Measurements from ENCODE around the gene AGMO. TPM values are rescaled to one million over a fixed set of nuclear protein-coding genes. Genes with fewer than 3 reads are reported as not detected.

Gene AGMO
- total and polyA plus RNA-seq, 2 experiments from 2014 or later, result 6.5 to 7.3 TPM

DNA sequence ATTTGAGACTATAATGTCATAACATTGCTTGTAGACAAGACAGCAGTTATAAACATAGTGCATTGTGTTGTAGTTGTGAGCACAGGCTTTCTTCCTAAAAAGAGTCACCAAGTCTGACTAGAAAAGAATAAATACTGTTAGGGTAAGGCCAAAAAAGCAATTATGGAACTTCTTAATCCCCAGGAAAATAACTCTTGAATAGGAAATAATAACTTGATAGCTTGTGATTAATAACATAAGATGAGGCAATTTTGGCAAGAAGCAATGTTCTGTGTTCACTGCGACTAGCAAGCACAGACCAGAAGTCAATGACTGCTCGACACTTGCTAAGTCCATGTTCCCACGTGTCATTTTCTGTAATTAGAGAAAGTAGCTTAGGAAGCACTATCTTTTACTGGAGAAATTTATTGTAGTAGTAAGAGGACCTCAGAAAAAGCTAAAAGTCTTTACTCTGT is 97.1 kb downstream of the AGMO start:
- no peaks in the 10 kb centered on the region for H4K20me1 ChIP-seq (ENCODE audit: insufficient read depth, poor library complexity, severe bottlenecking)
- H3K4me2 ChIP-seq, result no peak overlapping the region
- H3K27me3 ChIP-seq, result no peaks in the 10 kb centered on the region
- H3K9me3 ChIP-seq (ENCODE audit: low read depth), result no peaks in the 10 kb centered on the region
- H3K4me3 ChIP-seq, result no peak overlapping the region
- TF ChIP-seq EZH2phosphoT487 (IDR thresholded peaks at IDR 0.05; ENCODE audit: low read depth, severe bottlenecking, unreplicated experiment) (no peak), EZH2 (IDR thresholded peaks at IDR 0.05; ENCODE audit: borderline replicate concordance) (no peak), CTCF (IDR thresholded peaks at IDR 0.05; ENCODE audit: poor library complexity) (no peak)
- H2AFZ ChIP-seq, result no peak overlapping the region
- H3K4me1 ChIP-seq (ENCODE audit: insufficient read depth), result no peaks in the 10 kb centered on the region
- WGBS (ENCODE audit: low lambda C conversion rate, missing lambda C conversion rate), result 85% methylated on average over 3 of the region's 3 CpGs
- H3K9me2 ChIP-seq (replicated peaks; ENCODE audit: insufficient read depth), result no peaks in the 10 kb centered on the region
- no peak for DNase-seq (ENCODE audit: low spot score)
- no peaks in the 10 kb centered on the region for H3K79me2 ChIP-seq
- no peaks in the 10 kb centered on the region for H3K36me3 ChIP-seq (replicated peaks; ENCODE audit: insufficient read depth, low read depth)
- no peak overlapping the region for H3K27ac ChIP-seq

GRCh38 chr7:15463801-15464666 is 97.8 kb downstream of the AGMO start:
- Histone ChIP-seq H3K4me2 (no peak overlapping the region), H4K20me1 (ENCODE audit: insufficient read depth, poor library complexity, severe bottlenecking) (no peaks in the 10 kb centered on the region), H3K4me3 (no peak overlapping the region), H3K27ac (no peak overlapping the region), H3K4me1 (ENCODE audit: insufficient read depth) (no peaks in the 10 kb centered on the region), H2AFZ (no peak overlapping the region), H3K27me3 (no peaks in the 10 kb centered on the region), H3K9me2 (replicated peaks; ENCODE audit: insufficient read depth) (no peaks in the 10 kb centered on the region), H3K9me3 (ENCODE audit: low read depth) (no peaks in the 10 kb centered on the region), H3K79me2 (no peaks in the 10 kb centered on the region), H3K36me3 (replicated peaks; ENCODE audit: insufficient read depth, low read depth) (no peaks in the 10 kb centered on the region)
- DNase-seq (ENCODE audit: low spot score), result no peak
- 92% methylated on average over 6 of the region's 6 CpGs for WGBS (ENCODE audit: low lambda C conversion rate, missing lambda C conversion rate)
- no peak for TF ChIP-seq EZH2phosphoT487 (IDR thresholded peaks at IDR 0.05; ENCODE audit: low read depth, severe bottlenecking, unreplicated experiment)
- TF ChIP-seq EZH2 (IDR thresholded peaks at IDR 0.05; ENCODE audit: borderline replicate concordance), result no peak
- no peak for TF ChIP-seq CTCF (IDR thresholded peaks at IDR 0.05; ENCODE audit: poor library complexity)

DNA sequence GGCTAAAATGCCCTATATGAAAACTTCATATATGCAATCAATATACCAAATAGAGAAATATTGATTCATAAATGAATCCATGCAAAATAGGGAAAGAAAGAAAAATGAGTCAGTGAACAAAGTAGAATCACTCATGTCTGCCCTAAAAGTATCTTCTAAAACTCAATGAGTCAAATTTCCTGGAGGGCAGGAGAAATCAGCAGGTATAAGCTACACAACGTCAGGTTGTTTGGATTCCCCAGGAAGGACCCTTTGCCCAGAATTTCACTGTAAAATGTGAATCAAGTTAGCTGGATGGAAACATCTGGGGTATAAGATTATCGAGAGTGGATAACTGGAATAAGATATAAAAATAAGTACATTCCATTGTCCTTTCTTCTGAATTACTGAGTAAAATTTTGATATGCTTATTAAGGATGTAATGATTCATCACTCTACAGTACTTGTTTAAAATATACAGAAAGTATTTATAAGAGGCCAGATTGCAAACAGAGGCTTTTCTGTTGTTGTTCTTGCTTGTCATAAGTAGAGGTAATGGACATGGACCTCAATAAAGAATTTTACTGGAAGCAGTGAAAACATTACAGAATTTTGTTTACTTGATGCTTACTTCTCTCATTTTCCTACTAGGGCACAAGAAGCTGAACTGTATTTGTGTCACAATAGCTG is 99.0 kb downstream of the AGMO start:
- Histone ChIP-seq H3K4me3 (no peak overlapping the region), H3K9me2 (replicated peaks; ENCODE audit: insufficient read depth) (no peaks in the 10 kb centered on the region), H3K4me1 (ENCODE audit: insufficient read depth) (no peaks in the 10 kb centered on the region), H3K36me3 (replicated peaks; ENCODE audit: insufficient read depth, low read depth) (no peaks in the 10 kb centered on the region), H3K4me2 (no peak overlapping the region), H2AFZ (no peak overlapping the region), H4K20me1 (ENCODE audit: insufficient read depth, poor library complexity, severe bottlenecking) (no peaks in the 10 kb centered on the region), H3K27ac (no peak overlapping the region), H3K9me3 (ENCODE audit: low read depth) (no peaks in the 10 kb centered on the region), H3K79me2 (no peaks in the 10 kb centered on the region), H3K27me3 (no peaks in the 10 kb centered on the region)
- TF ChIP-seq EZH2 (IDR thresholded peaks at IDR 0.05; ENCODE audit: borderline replicate concordance), result no peak
- TF ChIP-seq CTCF (IDR thresholded peaks at IDR 0.05; ENCODE audit: poor library complexity), result no peak
- TF ChIP-seq EZH2phosphoT487 (IDR thresholded peaks at IDR 0.05; ENCODE audit: low read depth, severe bottlenecking, unreplicated experiment), result no peak
- 71% methylated on average over 2 of the region's 2 CpGs for WGBS (ENCODE audit: low lambda C conversion rate, missing lambda C conversion rate)
- no peak for DNase-seq (ENCODE audit: low spot score)

Data from hepatocyte (in vitro differentiated cells).